Fibroblast of skin of back (primary cell): ENCODE results near the gene RBM20. TPM values are rescaled to one million over a fixed set of nuclear protein-coding genes. Genes with fewer than 3 reads are reported as not detected.
"Not testable (repeated sequence)": the region's sequence is repeated elsewhere in the genome, so short reads cannot be mapped to it uniquely, and the experiment has no call there.

ENCODE experiments used
- DNase-seq: peaks from one replicate; pipeline ENCODE4 v3.0.0-alpha.2; 2013
- polyA plus RNA-seq, 2 experiments: library from polyadenylated mRNA; unstranded; fragments of 120-200 nt; gene quantifications; one replicate each; pipeline ENCODE4 v1.2.1, GENCODE V29; 2013; ENCODE audit not compliant: insufficient read length in 2 of 2

Gene RBM20
- 0.36 TPM for polyA plus RNA-seq (2013, experiment 1 of 2; ENCODE audit: insufficient read length)
- 0.77 TPM for polyA plus RNA-seq (2013, experiment 2 of 2; ENCODE audit: insufficient read length)

GRCh38 chr10:110643653-110644597 lies at the start of gene RBM20:
Gene RBM20, plus strand, starts transcription at chr10:110644336. Its CDS starts 119 bp downstream, at chr10:110644455.
- peak; percentile 38 for DNase-seq

GRCh38 chr10:110597476-110597875 lies 46.7 kb upstream of the RBM20 start:
- DNase-seq = no peak

- DNase-seq = peak; percentile 71
These were observed 43.5 kb upstream of the RBM20 start for GRCh38 chr10:110600487-110601101.

GRCh38 chr10:110601581-110601980 lies 42.6 kb upstream of the RBM20 start:
- DNase-seq = no peak

GRCh38 chr10:110608087-110608486 lies 36.0 kb upstream of the RBM20 start:
- no peak for DNase-seq

GRCh38 chr10:110609605-110610004 lies 34.5 kb upstream of the RBM20 start:
- no peak for DNase-seq

- peak; percentile 58 for DNase-seq
These were observed 33.8 kb upstream of the RBM20 start for GRCh38 chr10:110610308-110610774.

- DNase-seq = not testable (repeated sequence)
These were observed 33.4 kb upstream of the RBM20 start for GRCh38 chr10:110610781-110611180.

GRCh38 chr10:110612087-110612486 lies 32.0 kb upstream of the RBM20 start:
- DNase-seq = no peak

GRCh38 chr10:110612629-110613028 lies 31.5 kb upstream of the RBM20 start:
- DNase-seq = no peak

GRCh38 chr10:110613341-110613995 lies 30.7 kb upstream of the RBM20 start:
- DNase-seq = no peak

- no peak for DNase-seq
These were observed 30.1 kb upstream of the RBM20 start for GRCh38 chr10:110613996-110614495.

- peak; percentile 10 for DNase-seq
These were observed 28.9 kb upstream of the RBM20 start for GRCh38 chr10:110615057-110615747.

- no peak for DNase-seq
These were observed 27.6 kb upstream of the RBM20 start for GRCh38 chr10:110616493-110617033.

GRCh38 chr10:110617425-110618229 lies 26.5 kb upstream of the RBM20 start:
- DNase-seq = no peak

- no peak for DNase-seq
These were observed 25.9 kb upstream of the RBM20 start for GRCh38 chr10:110618230-110618610.

- no peak for DNase-seq
These were observed 24.4 kb upstream of the RBM20 start for GRCh38 chr10:110619514-110620397.

- no peak for DNase-seq
These were observed 23.8 kb upstream of the RBM20 start for GRCh38 chr10:110620398-110620719.

GRCh38 chr10:110623316-110623715 lies 20.8 kb upstream of the RBM20 start:
- DNase-seq = not testable (repeated sequence)

- no peak for DNase-seq
These were observed 18.7 kb upstream of the RBM20 start for GRCh38 chr10:110625356-110625894.
